Activated effector memory CD4-positive, alpha-beta T cell treated with anti-CD3 and anti-CD28 coated beads, Interleukin-2, amount 50 U/mL, for 16 hours (primary cell): ENCODE measurements around the gene SERP1.
"Not testable (repeated sequence)": the region's sequence is repeated elsewhere in the genome, so short reads cannot be mapped to it uniquely, and the experiment has no call there.

Experiments
- DNase-seq: peaks from one replicate; pipeline ENCODE4 v3.0.0-alpha.2; 2020

Gene SERP1

GRCh38 chr3:150538324-150539208, 7.7 kb downstream of the SERP1 start:
- no peak for DNase-seq

GRCh38 chr3:150535204-150535603, 11.1 kb downstream of the SERP1 start:
- DNase-seq, result no peak

GRCh38 chr3:150531775-150532174, 14.5 kb downstream of the SERP1 start:
- DNase-seq, result no peak

DNA sequence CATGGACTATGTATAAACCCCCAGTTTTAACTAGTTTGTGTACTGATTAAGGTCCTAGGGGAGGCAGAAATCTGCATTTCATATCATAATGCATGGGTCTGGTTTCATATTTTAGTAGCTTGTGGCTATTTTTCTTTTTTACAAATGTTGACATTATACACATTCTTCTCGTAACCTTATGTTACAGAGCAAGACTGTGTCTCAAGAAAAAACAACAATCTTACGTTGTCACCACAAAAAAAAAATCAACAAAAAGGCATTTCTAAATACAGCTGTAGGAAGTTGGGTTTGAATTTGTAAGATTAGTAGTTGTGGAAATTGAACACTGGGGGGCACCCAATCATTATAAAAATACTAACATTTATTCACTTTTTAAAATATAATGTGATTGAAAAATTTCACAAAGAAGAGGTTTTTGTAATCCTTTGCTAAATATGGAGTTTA, 17.9 kb downstream of the SERP1 start:
- DNase-seq, result no peak

- DNase-seq, result no peak
Observed at GRCh38 chr3:150527464-150528255, 18.6 kb downstream of the SERP1 start.

DNA sequence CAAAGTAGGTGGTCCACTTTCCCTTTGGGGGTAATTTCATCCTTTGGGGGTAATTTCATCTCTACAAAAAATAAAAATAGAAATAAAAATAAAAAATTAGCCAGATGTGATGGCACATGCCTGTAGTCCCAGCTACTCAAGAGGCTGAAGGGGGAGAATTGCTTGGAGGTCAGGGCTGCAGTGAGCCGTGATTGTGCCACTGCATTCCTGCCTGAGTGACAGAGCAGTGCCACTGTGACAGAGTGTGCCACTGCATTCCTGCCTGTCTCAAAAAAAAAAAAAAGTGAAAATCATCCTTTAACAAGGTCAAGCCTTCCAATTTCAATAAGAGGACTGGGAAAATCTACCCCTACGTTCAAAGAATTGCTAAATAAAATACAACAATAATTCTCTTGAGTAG, 22.8 kb downstream of the SERP1 start:
- no peak for DNase-seq

- DNase-seq, result no peak
Observed at GRCh38 chr3:150521463-150521862, 24.8 kb downstream of the SERP1 start.

DNA sequence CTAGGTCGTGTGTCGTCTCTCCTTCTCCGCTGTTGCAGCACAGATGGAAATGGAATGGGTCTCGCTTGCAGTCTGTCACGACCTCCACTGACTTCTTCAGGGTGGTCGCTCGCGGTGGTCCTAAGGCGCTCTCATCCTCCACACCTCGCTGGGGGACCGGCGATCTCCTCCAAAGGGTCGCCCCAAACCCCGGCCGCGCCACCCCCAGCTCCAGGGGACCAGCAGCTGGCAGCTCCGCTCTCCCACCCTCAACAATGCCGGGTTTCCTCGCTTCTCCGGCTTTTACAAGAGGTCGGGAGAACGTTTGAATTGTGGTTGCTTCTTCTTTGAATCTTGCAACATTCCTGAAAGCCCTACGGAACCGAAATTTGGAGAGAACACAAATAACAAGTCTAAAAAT, 25.9 kb downstream of the SERP1 start:
- no peak for DNase-seq

DNA sequence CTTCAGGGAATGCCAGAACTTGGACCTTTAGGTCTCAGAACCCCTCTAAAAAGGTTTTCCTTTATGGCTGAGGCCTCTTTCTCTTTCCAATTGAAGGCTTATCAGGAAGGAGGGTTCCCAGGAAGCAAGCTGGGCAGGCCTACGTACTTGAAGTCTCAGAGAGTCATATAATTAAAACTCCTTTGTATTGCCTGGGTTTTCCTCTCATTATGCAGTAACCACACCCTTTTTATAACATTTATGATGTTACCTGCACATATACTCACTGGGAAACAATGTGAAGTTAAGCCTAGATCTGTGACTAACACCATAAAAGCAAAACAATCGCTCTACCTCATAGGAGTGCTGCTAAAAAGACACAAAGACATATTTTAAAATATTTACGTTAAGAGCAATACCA, 27.3 kb downstream of the SERP1 start:
- DNase-seq, result no peak

DNA sequence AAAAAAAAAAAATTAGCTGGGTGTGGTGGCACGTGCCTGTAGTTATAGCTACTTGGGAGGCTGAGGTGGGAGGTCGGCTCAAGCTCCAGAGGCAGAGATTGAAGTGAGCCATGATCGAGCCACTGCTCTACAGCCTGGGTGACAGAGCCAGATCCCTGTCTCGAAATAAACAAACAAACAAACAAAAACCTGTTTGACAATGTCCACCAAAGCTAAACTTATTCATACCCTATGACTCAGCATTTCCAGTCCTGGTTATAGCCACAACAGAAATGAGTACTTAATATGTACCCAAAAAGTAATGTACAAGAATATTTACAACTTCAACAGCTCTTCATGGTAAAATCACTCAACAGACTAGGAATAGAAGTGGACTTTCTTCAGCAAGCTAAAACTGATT, 31.1 kb downstream of the SERP1 start:
- DNase-seq, result no peak

GRCh38 chr3:150511122-150511821, 35.0 kb downstream of the SERP1 start:
- DNase-seq, result no peak

GRCh38 chr3:150509780-150510179, 36.5 kb downstream of the SERP1 start:
- DNase-seq, result no peak

DNA sequence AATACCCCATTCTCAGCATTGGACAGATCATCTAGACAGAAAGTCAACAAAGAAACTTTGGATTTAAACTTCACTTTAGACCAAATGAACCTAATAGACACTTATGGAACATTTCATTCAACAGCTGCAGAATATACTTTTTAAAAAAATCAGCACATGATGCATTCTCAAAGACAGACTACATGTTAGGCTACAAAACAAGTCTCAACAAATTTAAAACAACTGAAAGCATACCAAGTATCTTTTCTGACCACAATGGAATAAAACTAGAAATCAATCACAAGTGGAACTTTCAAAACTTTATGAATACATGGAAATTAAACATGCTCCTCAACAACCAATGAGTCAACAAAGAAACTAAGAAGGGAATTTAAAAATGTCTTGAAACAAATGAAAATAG, 37.9 kb downstream of the SERP1 start:
- no peak for DNase-seq

- DNase-seq, result no peak
Observed at GRCh38 chr3:150504483-150504882, 41.8 kb downstream of the SERP1 start.

DNA sequence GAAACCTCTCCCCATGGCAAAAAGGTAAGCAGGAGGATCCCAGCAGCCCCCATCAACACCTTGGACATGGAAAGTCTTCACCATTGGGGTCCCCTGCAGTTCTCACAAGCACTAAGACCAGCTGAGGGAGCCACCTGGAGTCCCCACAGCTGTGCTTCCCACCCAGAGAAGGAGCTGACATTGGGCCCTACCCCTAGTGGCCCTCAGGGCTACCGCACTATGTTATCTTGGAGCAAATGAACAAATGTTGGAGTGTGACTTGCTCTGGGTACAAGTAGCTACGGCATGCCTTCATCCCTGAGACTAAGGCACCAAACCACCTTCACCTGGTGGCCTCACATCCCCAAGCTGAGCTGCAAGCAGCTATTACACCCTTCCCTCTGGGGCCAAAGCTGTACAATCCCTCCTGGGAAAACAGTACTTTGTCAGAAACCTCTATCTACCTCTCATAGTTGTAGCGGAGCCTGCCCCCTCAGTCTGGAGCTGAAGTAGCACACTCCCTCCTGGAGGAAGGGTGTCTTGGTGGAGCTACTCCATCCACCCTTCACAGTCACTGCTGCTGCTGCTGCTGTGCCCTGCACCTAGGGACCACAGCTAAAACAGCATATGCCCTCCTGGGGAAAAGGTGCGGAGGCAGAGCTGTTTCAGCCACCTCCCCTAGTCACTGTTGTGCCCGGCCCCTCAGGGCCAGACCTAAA, 42.7 kb downstream of the SERP1 start:
- DNase-seq, result no peak

- DNase-seq, result not testable (repeated sequence)
Observed at GRCh38 chr3:150500960-150501359, 45.3 kb downstream of the SERP1 start.

DNA sequence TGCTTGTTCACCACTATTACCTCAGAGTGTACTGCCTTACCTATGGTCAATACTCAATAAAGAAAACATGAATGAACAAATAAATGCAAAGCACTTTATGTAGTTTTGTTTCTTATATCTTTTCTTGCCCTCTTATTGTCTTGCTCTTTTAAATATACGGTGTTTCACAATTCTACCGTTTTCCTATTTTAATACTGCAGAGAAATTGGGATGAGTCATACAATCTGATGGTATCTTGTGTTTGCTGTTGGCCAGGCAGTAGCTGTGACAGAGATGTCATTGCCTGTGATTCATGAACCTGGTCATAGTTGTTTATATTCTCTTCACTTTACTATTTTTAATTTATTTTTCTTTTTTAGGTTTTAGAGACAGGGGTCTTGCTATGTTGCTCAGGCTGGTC, 48.3 kb downstream of the SERP1 start:
- DNase-seq, result no peak

- no peak for DNase-seq
Observed at GRCh38 chr3:150495563-150496168, 50.6 kb downstream of the SERP1 start.

DNA sequence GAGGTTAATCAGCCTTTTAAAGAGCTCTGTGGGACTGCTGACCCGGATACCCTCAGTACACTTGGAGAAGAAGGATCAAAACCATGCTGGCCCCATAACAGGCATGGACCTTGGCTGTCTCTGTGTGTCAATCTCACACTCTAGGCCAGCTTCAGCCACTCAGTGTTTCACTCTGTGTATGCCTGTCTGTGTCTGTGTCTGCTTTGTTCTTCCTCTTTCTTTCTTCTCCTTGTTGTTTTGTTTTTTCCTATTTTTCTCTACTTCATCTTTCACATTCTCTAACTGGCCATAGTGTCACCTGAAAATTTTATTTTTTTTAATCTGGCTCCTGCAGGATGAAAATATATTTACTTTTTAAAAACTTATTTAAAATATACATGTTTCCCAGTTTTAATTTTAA, 51.1 kb downstream of the SERP1 start:
- no peak for DNase-seq

GRCh38 chr3:150494411-150494977, 51.8 kb downstream of the SERP1 start:
- DNase-seq, result no peak
